ENCODE results near the gene HID1. TPM values are rescaled to one million over a fixed set of nuclear protein-coding genes. Genes with fewer than 3 reads are reported as not detected.

The HID1 gene
- total and polyA plus RNA-seq, 9 of the 15 experiments (the other 6 are each of a cell fraction or from before 2014, with no cell fraction given) = 0.14 to 2.1 (median 0.54) TPM; not detected in 2

- TF ChIP-seq ZBTB2 (IDR thresholded peaks at IDR 0.05) = no peak
- TF ChIP-seq ZNF280A (IDR thresholded peaks at IDR 0.05; ENCODE audit: low read depth, partially characterized antibody) = no peak
- no peak for TF ChIP-seq ZNF644 (tag; IDR thresholded peaks at IDR 0.05; ENCODE audit: low read depth)
- TF ChIP-seq HNRNPH1 (optimal IDR thresholded peaks at IDR 0.05; ENCODE audit: low read depth, low read length) = no peak
- TF ChIP-seq ZNF589 (CRISPR knock-in tag; IDR thresholded peaks at IDR 0.05; ENCODE audit: low read depth) = no peak
- TF ChIP-seq KLF10 (CRISPR knock-in tag; IDR thresholded peaks at IDR 0.05) = no peak
- no peak for TF ChIP-seq ZNF766 (CRISPR knock-in tag; conservative IDR thresholded peaks at IDR 0.05)
- no peak for TF ChIP-seq FOXJ2 (tag; IDR thresholded peaks at IDR 0.05)
- no peak for TF ChIP-seq C11orf30 (IDR thresholded peaks at IDR 0.05; ENCODE audit: low read depth)
- TF ChIP-seq BCL6 (CRISPR knock-in tag; IDR thresholded peaks at IDR 0.05) = no peak
- no peak for TF ChIP-seq POLR3A (IDR thresholded peaks at IDR 0.05; ENCODE audit: borderline replicate concordance, extremely low read depth, insufficient read depth, insufficient read length)
- no peak for TF ChIP-seq DDX20 (tag; IDR thresholded peaks at IDR 0.05; ENCODE audit: low read depth)
- TF ChIP-seq SMC3 (conservative IDR thresholded peaks at IDR 0.05; ENCODE audit: insufficient read depth, low read depth, low read length) = no peak
- TF ChIP-seq ZNF785 (CRISPR knock-in tag; IDR thresholded peaks at IDR 0.05) = no peak
- TF ChIP-seq ZC3H11A (IDR thresholded peaks at IDR 0.05; ENCODE audit: low read depth, low read length) = no peak
- TF ChIP-seq KAT8 (IDR thresholded peaks at IDR 0.05; ENCODE audit: low read depth) = no peak
- no peak for TF ChIP-seq KDM4B (IDR thresholded peaks at IDR 0.05; ENCODE audit: borderline replicate concordance in 2 of 2, low read depth in 1 of 2)
- no peak for TF ChIP-seq ZSCAN29 (IDR thresholded peaks at IDR 0.05)
- no peak for TF ChIP-seq GTF2E2 (tag; IDR thresholded peaks at IDR 0.05)
- TF ChIP-seq FOXM1 (IDR thresholded peaks at IDR 0.05; ENCODE audit: low read depth) = no peak
- no peak for TF ChIP-seq FOXM1 (CRISPR knock-in tag; IDR thresholded peaks at IDR 0.05; ENCODE audit: low read depth)
- no peak for TF ChIP-seq FOXK1 (CRISPR knock-in tag; IDR thresholded peaks at IDR 0.05; ENCODE audit: borderline replicate concordance)
- TF ChIP-seq SAFB (IDR thresholded peaks at IDR 0.05; ENCODE audit: borderline replicate concordance, low read depth, low read length) = no peak
- no peak for TF ChIP-seq SETDB1 (IDR thresholded peaks at IDR 0.05; ENCODE audit: low read length)
- no peak for TF ChIP-seq ELF2 (CRISPR knock-in tag; IDR thresholded peaks at IDR 0.05)
- no peak for TF ChIP-seq ZNF12 (CRISPR knock-in tag; IDR thresholded peaks at IDR 0.05)
- TF ChIP-seq ARID3B (CRISPR knock-in tag; IDR thresholded peaks at IDR 0.05; ENCODE audit: borderline replicate concordance) = no peak
These were observed 7.0 kb upstream of the HID1 start (continued) for GRCh38 chr17:74979408-74980146.
